Measurements from ENCODE around the gene AFM.
A peak's percentile ranks its signal among the peaks of the same experiment; 100 is the strongest.
"Not testable (repeated sequence)": the region's sequence is repeated elsewhere in the genome, so short reads cannot be mapped to it uniquely, and the experiment has no call there.

The AFM gene

GRCh38 chr4:73520821-73521220 is 39.3 kb downstream of the AFM start:
- no peak for DNase-seq (ENCODE audit: insufficient read length)
- no peak for TF ChIP-seq TAF1 (IDR thresholded peaks at IDR 0.05; ENCODE audit: borderline replicate concordance, low read depth, low read length)
- FAIRE-seq: no peak

- no peak for TF ChIP-seq POLR2AphosphoS5 (IDR thresholded peaks at IDR 0.05; ENCODE audit: low read depth, low read length)
- no peak for FAIRE-seq
- DNase-seq (ENCODE audit: insufficient read length): no peak
Measured at GRCh38 chr4:73523126-73523525, 41.6 kb downstream of the AFM start.

- TF ChIP-seq POLR2AphosphoS5 (IDR thresholded peaks at IDR 0.05; ENCODE audit: low read depth, low read length): no peak
- TF ChIP-seq POLR2A (IDR thresholded peaks at IDR 0.05; ENCODE audit: low read depth, low read length): no peak
- TF ChIP-seq TAF1 (IDR thresholded peaks at IDR 0.05; ENCODE audit: borderline replicate concordance, low read depth, low read length): no peak
- no peak for DNase-seq (ENCODE audit: insufficient read length)
- FAIRE-seq: no peak
Measured at GRCh38 chr4:73525611-73526010, 44.1 kb downstream of the AFM start.

GRCh38 chr4:73527196-73527595 is 45.7 kb downstream of the AFM start:
- no peak for FAIRE-seq
- no peak for DNase-seq (ENCODE audit: insufficient read length)

GRCh38 chr4:73528171-73528570 is 46.6 kb downstream of the AFM start:
- TF ChIP-seq POLR2A (IDR thresholded peaks at IDR 0.05; ENCODE audit: low read depth, low read length) (no peak), TAF1 (IDR thresholded peaks at IDR 0.05; ENCODE audit: borderline replicate concordance, low read depth, low read length) (no peak), POLR2AphosphoS5 (IDR thresholded peaks at IDR 0.05; ENCODE audit: low read depth, low read length) (no peak)
- no peak for DNase-seq (ENCODE audit: insufficient read length)
- FAIRE-seq: no peak

More at GRCh38 chr4:73527196-73527595, 45.7 kb downstream of the AFM start:
- no peak for TF ChIP-seq POLR2A (IDR thresholded peaks at IDR 0.05; ENCODE audit: low read depth, low read length)
- TF ChIP-seq POLR2AphosphoS5 (IDR thresholded peaks at IDR 0.05; ENCODE audit: low read depth, low read length): no peak
- no peak for TF ChIP-seq TAF1 (IDR thresholded peaks at IDR 0.05; ENCODE audit: borderline replicate concordance, low read depth, low read length)

GRCh38 chr4:73533515-73534422 is 52.2 kb downstream of the AFM start:
- no peak for TF ChIP-seq POLR2A (IDR thresholded peaks at IDR 0.05; ENCODE audit: low read depth, low read length)
- TF ChIP-seq TAF1 (IDR thresholded peaks at IDR 0.05; ENCODE audit: borderline replicate concordance, low read depth, low read length): no peak
- TF ChIP-seq POLR2AphosphoS5 (IDR thresholded peaks at IDR 0.05; ENCODE audit: low read depth, low read length): no peak
- DNase-seq (ENCODE audit: insufficient read length): no peak
- FAIRE-seq: no peak

GRCh38 chr4:73538162-73538561 is 56.6 kb downstream of the AFM start:
- no peak for TF ChIP-seq POLR2A (IDR thresholded peaks at IDR 0.05; ENCODE audit: low read depth, low read length)
- no peak for TF ChIP-seq TAF1 (IDR thresholded peaks at IDR 0.05; ENCODE audit: borderline replicate concordance, low read depth, low read length)
- DNase-seq (ENCODE audit: insufficient read length) (no peak), FAIRE-seq (peak; percentile 81)

- DNase-seq (ENCODE audit: insufficient read length): no peak
Measured at GRCh38 chr4:73539386-73539785, 57.8 kb downstream of the AFM start.

GRCh38 chr4:73540826-73541225 is 59.3 kb downstream of the AFM start:
- FAIRE-seq (no peak), DNase-seq (ENCODE audit: insufficient read length) (no peak)
- no peak for TF ChIP-seq TAF1 (IDR thresholded peaks at IDR 0.05; ENCODE audit: borderline replicate concordance, low read depth, low read length)

More at GRCh38 chr4:73539386-73539785, 57.8 kb downstream of the AFM start:
- FAIRE-seq: no peak
- TF ChIP-seq POLR2A (IDR thresholded peaks at IDR 0.05; ENCODE audit: low read depth, low read length): no peak

GRCh38 chr4:73541251-73541650 is 59.7 kb downstream of the AFM start:
- TF ChIP-seq POLR2AphosphoS5 (IDR thresholded peaks at IDR 0.05; ENCODE audit: low read depth, low read length) (no peak), TAF1 (IDR thresholded peaks at IDR 0.05; ENCODE audit: borderline replicate concordance, low read depth, low read length) (no peak), POLR2A (IDR thresholded peaks at IDR 0.05; ENCODE audit: low read depth, low read length) (no peak)
- DNase-seq (ENCODE audit: insufficient read length) (no peak), FAIRE-seq (no peak)

- FAIRE-seq (no peak), DNase-seq (ENCODE audit: insufficient read length) (no peak)
- TF ChIP-seq POLR2A (IDR thresholded peaks at IDR 0.05; ENCODE audit: low read depth, low read length): no peak
- TF ChIP-seq POLR2AphosphoS5 (IDR thresholded peaks at IDR 0.05; ENCODE audit: low read depth, low read length): no peak
- TF ChIP-seq TAF1 (IDR thresholded peaks at IDR 0.05; ENCODE audit: borderline replicate concordance, low read depth, low read length): no peak
Measured at GRCh38 chr4:73544620-73545019, 63.1 kb downstream of the AFM start.

GRCh38 chr4:73550865-73551264 is 69.3 kb downstream of the AFM start:
- DNase-seq (ENCODE audit: insufficient read length); FAIRE-seq: not testable (repeated sequence)
